HepG2 (cell line): ENCODE measurements around the gene SLC24A4. TPM values are rescaled to one million over a fixed set of nuclear protein-coding genes. Genes with fewer than 3 reads are reported as not detected.
A peak's percentile ranks its signal among the peaks of the same experiment; 100 is the strongest.

Experiments used
- CCDC6 ChIP-seq: sonication (generic); formaldehyde crosslinking; IDR thresholded peaks from 2 replicates; pipeline ENCODE4 v1.8.1; 2022; ENCODE audit warnings: mild to moderate bottlenecking, missing genetic modification reagents, moderate library complexity
- DMTF1 ChIP-seq: sonication (generic); formaldehyde crosslinking; IDR thresholded peaks from 2 replicates; pipeline ENCODE4 v1.4.0; 2020; ENCODE audit warnings: mild to moderate bottlenecking, missing genetic modification reagents
- DR1 ChIP-seq: sonication (generic); formaldehyde crosslinking; IDR thresholded peaks from 2 replicates; pipeline ENCODE4 v1.8.0; 2021; ENCODE audit warnings: mild to moderate bottlenecking, missing genetic modification reagents, inconsistent platforms
- HDAC2 ChIP-seq: sonication (generic); formaldehyde crosslinking; IDR thresholded peaks from 2 replicates; pipeline ENCODE4 v1.4.0; 2020; ENCODE audit warnings: missing genetic modification reagents
- HMGXB4 ChIP-seq, 2 experiments: sonication (generic) in 1 of 2; formaldehyde crosslinking in 1 of 2; IDR thresholded peaks; 2 replicates each; pipeline versions ENCODE4 v1.4.0 to v1.6.1; 2018 to 2020; ENCODE audit warnings: missing genetic modification reagents in 2 of 2, borderline replicate concordance in 1 of 2, low read depth in 1 of 2, mild to moderate bottlenecking in 1 of 2, missing biosample characterization in 1 of 2
- IRF9 ChIP-seq: sonication (generic); formaldehyde crosslinking; IDR thresholded peaks from 2 replicates; pipeline ENCODE4 v1.8.0; 2022; ENCODE audit warnings: missing genetic modification reagents, mild to moderate bottlenecking, borderline replicate concordance
- KDM4B ChIP-seq: sonication (generic); formaldehyde crosslinking; IDR thresholded peaks from 2 replicates; pipeline ENCODE4 v1.4.0; 2020; ENCODE audit warnings: missing genetic modification reagents
- THYN1 ChIP-seq: sonication (generic); formaldehyde crosslinking; IDR thresholded peaks from 2 replicates; pipeline ENCODE4 v1.8.1; 2023; ENCODE audit warnings: low read depth, mild to moderate bottlenecking, moderate library complexity, missing genetic modification reagents, borderline replicate concordance
- ZNF576 ChIP-seq: sonication (generic); formaldehyde crosslinking; IDR thresholded peaks from 2 replicates; pipeline ENCODE4 v1.4.0; 2020; ENCODE audit warnings: mild to moderate bottlenecking, missing genetic modification reagents
- polyA plus RNA-seq, 8 experiments: library from polyadenylated mRNA; depleted of rRNA in 3 of 8; stranded (reverse) in 7 of 8; unstranded in 1 of 8; fragments of >200 nt; fragmentation: Illumina TruSeq in 4 of 8; extraction: Trizol in 4 of 8; gene quantifications; 2 replicates each; pipeline versions ENCODE4 v1.2.1 to v1.2.3, GENCODE V29; 2011 to 2016; ENCODE audit warnings: low read depth in 4 of 8, missing spikeins in 1 of 8, mixed read lengths in 1 of 8; ENCODE audit not compliant: insufficient read depth in 1 of 8
- total RNA-seq, 5 experiments: library from RNA; depleted of rRNA; stranded (reverse); fragments of >200 nt; fragmentation: Illumina TruSeq; extraction: Trizol; gene quantifications; 2 replicates each; pipeline ENCODE4 v1.2.3, GENCODE V29; 2016; ENCODE audit warnings: low read depth in 1 of 5

Gene SLC24A4
- total and polyA plus RNA-seq, 2 of the 13 experiments (the other 11 are each of a cell fraction or from before 2014, with no cell fraction given): not detected

- TF ChIP-seq HMGXB4 (CRISPR knock-in tag; IDR thresholded peaks at IDR 0.05; ENCODE audit: borderline replicate concordance in 1 of 2, low read depth in 1 of 2) (peak in 1 of 2 experiments; percentile 31; a peak in 1 of 4 replicates), DR1 (CRISPR knock-in tag) (no peak), ZNF576 (CRISPR knock-in tag) (no peak), HDAC2 (peak; percentile 47; the same call in 1 of the 2 replicates), DMTF1 (CRISPR knock-in tag) (no peak), KDM4B (CRISPR knock-in tag) (no peak), THYN1 (CRISPR knock-in tag) (no peak), IRF9 (peak; percentile 44; the same call in 1 of the 2 replicates), CCDC6 (CRISPR knock-in tag) (0 out of 2 replicates have a peak, but pooled peaks have one; percentile 50)
Measured at GRCh38 chr14:92366237-92366636, 43.3 kb downstream of the SLC24A4 start (continued).
